Ureter (tissue), 1 donor: Measurements from ENCODE around the gene ACP4. TPM values are rescaled to one million over a fixed set of nuclear protein-coding genes. Genes with fewer than 3 reads are reported as not detected.
A peak's percentile ranks its signal among the peaks of the same experiment; 100 is the strongest.

Source experiments
- DNase-seq: peaks from one replicate; pipeline ENCODE4 v3.0.0-alpha.2; 2020; ENCODE audit warnings: low spot score
- total RNA-seq: library from RNA; stranded (reverse); gene quantifications from one replicate; pipeline ENCODE4 v1.2.4, GENCODE V29; 2023
- donor health status: DM: yes; HTN: yes; CAD: no.

Gene ACP4
- total RNA-seq, 1 donor from 2014 or later = not detected

- DNase-seq = no peak
Observed at GRCh38 chr19:50823389-50824042, 33.3 kb downstream of the ACP4 start, which contains the start of gene KLK1. Gene KLK1 (minus strand): TSS chr19:50823787. CDS start chr19:50823748, 39 bp downstream.

- no peak for DNase-seq
Observed at GRCh38 chr19:50826492-50827240, 36.5 kb downstream of the ACP4 start.

DNA sequence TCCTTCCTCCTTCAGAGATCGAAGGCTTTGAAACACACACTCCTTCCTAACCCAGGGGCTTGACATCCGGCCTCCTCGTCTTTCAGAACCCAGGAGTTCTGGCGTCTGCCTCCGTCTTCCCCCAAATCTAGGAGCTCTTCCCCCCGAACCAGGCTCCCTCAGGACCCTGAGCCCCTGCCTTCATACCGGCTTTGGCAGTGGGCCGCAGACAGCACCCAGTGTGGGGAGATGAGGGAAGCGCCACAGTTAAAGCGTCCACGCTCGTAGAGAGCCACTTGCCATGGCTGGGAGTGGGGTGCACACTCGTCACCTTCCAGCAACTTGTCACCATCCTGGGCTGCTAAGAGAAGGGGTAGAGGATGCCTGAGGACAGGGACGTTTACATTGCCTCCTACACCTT, 37.3 kb downstream of the ACP4 start:
- no peak for DNase-seq

DNA sequence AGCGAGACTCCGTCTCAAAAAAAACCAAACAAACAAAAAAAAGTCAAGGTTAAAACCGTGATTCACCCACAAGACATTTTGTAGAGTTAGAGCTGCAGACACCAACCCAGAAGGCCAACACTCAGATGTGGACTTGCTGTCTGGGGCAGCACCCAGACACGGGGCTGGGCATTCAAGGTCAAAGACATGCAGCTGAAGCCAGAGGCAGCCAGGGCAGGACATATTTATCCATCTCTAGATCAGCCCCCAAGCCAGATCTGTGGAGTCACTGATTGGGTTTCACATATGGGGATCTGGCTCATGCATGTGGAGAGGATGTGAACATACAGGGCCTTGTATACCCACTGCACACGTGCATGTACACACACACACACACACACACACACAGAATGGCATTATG, 39.6 kb downstream of the ACP4 start:
- DNase-seq = no peak

GRCh38 chr19:50830266-50831025, 40.2 kb downstream of the ACP4 start:
- no peak for DNase-seq

DNA sequence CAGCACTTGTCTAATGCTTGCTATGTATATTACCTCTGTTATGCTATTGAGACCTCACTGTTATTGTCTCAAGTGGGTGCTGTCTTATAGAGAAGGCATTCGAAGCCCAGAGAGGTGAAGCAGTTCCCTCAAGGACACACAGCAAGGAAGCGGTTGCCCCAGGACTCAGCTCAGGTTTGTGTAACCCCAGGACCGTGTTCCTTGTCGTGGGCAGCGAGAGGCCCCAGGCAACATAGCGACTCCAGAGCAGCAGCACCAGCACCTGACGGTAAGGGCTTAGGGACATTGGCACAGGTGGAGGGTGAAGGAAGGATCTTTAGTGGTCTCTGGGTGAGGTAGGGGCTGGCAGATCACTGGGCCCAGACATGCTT, 40.8 kb downstream of the ACP4 start:
- no peak for DNase-seq

DNA sequence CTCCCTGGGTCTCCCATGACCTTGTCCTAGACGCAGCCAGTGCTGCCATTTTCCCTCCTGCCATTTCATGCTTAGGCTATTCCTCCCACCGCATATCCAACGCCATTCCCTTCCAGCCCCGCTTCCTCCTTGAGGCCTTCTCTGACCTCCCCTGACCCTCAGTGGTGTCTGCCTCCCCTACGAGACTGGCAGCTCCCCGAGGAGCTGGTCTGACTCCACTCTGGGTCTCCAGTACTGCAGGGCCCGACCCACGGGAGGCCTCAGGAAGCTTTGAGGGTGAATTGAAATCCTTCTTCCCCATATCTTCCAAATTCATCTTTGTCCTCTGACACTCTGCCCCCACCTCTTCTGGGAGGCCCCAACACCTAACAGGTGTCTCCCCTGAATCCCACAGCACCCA, 42.5 kb downstream of the ACP4 start:
- no peak for DNase-seq

GRCh38 chr19:50833117-50833801, 43.0 kb downstream of the ACP4 start, which contains the start of gene KLK15:
Gene KLK15 (minus strand): TSS chr19:50833574. CDS start chr19:50831492, 2,082 bp downstream.
- no peak for DNase-seq

DNA sequence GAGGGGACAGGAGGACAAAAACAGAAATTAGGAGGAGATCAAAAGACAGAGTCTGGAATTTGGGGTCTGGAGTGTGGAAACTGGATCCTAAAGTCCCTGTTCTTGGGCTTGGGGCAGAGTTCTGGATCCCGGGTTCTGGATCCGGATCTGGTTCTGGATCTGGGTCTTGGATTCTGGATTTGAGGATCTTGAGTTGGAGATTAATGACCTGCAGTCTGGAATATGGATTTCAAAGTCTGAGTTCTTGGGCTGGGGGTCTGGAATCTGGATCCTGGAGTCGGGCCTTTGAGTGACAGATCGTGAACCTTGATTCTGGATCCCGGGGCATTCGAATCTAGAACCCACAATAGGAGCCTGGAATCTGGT, 43.6 kb downstream of the ACP4 start:
- DNase-seq = no peak

GRCh38 chr19:50835103-50835784, 45.0 kb downstream of the ACP4 start:
- no peak for DNase-seq

GRCh38 chr19:50835785-50836542, 45.7 kb downstream of the ACP4 start:
- DNase-seq = peak; percentile 70

- no peak for DNase-seq
Observed at GRCh38 chr19:50836543-50837195, 46.5 kb downstream of the ACP4 start.

DNA sequence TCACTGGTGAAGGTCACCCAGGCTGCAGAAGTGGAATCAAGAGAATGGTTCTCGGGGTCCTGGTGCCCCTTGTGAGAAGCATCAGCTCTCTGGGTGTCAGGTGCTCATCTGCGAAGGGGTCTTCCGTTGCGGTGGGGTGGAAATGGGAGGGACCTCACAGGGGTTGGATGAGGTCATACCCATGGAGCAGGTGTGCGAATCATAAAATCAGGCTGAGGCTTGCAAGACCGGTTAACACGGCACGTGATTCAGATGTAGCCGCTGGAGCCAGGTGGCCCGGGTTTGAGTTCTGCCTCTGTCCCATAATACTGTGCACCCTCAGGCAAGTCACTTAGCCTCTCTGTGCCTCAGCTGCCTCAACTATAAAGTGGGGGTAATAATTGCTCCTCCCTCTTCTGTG, 47.1 kb downstream of the ACP4 start:
- DNase-seq = no peak

GRCh38 chr19:50838239-50838638, 48.0 kb downstream of the ACP4 start:
- no peak for DNase-seq

DNA sequence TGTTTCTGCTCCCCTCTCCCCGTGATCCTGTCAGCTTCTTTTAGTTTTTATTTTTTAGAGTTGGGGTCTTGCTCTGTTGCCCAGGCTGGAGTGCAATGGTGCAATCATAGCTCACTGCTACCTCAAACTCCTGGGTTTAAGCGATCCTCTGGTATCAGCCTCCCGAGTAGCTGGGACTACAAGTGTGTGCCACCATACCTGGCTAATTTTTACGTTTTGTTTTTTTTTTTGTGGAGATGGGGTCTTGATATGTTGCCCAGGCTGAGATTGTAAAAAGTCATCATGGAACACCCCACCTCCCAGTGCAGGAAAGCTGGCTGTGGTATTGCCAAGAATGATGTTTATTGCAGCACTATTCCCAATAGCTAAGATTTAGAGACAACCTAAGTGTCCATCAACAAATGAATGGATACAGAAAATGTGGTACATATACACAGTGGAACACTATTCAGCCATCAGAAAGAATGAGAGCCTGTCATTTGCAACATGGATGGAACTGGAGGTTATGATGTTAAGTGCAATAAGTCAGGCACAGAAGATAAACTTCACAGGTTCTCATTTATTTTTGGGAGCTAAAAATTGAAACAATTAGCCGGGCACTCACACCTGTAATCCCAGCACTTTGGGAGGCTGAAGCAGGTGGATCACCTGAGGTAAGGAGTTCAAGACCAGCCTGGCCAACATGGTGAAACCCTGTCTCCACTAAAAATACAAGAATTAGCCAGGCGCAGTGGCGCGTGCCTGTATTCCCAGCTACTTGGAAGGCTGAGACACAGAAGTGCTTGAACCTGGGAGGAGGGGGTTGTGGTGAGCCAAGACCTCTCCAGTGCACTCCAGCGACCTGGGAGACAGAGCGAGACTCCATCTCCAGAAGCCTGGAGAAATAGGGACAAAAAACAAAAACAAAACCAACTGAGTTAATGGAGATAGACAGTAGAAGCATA, 49.8 kb downstream of the ACP4 start:
- no peak for DNase-seq

DNA sequence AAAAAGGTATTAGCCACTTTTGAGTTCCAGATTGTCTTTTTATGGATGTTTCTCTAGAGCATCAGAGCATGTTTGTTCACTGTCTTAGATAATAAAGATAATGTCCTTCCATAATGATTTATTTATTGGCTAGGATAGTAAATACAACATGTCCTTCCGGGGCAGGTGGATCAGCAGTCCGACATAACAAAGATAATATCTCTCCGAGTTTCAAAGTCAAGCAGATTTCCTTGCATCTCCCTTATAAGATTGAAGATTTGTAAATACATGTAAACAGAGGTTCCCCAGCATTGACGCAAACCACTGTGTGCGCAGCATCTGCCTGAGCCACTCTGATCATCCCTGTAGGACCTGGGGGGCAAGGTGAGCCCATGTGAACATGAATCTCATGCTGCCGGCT, 51.9 kb downstream of the ACP4 start:
- no peak for DNase-seq

DNA sequence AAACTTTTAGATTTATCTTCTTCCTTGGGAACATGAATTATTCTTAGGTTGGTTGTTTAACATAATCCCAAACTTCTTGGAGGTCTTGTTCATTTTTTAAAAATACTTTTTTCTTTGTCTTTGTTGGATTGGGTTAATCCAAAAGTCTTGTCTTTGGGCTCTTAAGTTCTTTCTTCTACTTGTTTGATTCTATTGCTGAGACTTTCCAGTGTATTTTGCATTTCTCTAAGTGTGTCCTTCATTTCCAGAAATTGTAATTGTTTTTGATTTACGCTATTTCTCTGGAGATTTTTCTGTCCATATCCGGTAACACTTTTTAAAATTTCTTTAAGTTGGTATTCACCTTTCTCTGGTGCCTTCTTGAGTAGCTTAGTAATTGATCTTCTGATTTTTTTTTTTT, 53.0 kb downstream of the ACP4 start:
- no peak for DNase-seq

GRCh38 chr19:50843701-50844221, 53.5 kb downstream of the ACP4 start:
- DNase-seq = no peak
